Measurements from ENCODE around the gene MAFF.

- TF ChIP-seq, protein P1, sequence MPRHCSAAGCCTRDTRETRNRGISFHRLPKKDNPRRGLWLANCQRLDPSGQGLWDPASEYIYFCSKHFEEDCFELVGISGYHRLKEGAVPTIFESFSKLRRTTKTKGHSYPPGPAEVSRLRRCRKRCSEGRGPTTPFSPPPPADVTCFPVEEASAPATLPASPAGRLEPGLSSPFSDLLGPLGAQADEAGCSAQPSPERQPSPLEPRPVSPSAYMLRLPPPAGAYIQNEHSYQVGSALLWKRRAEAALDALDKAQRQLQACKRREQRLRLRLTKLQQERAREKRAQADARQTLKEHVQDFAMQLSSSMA (CRISPR knock-in tag; IDR thresholded peaks at IDR 0.05) = no peak
- TF ChIP-seq MCM3 (IDR thresholded peaks at IDR 0.05) (no peak), KDM1A (IDR thresholded peaks at IDR 0.05) (no peak), CTCF (IDR thresholded peaks at IDR 0.05 in 2 of 3, conservative IDR thresholded peaks at IDR 0.05 in 1 of 3; ENCODE audit: insufficient read depth in 2 of 3, low read depth in 1 of 3, low read length in 3 of 3) (no peak), MAZ (CRISPR knock-in tag; conservative IDR thresholded peaks at IDR 0.05 in 1 of 2, IDR thresholded peaks at IDR 0.05 in 1 of 2) (no peak)
Observed at GRCh38 chr22:38219632-38220031, 17.8 kb downstream of the MAFF start.
